GM21423 (cell line): ENCODE measurements around the gene ANKS1B.
A peak's percentile ranks its signal among the peaks of the same experiment; 100 is the strongest.

ENCODE experiments used
- ATAC-seq: cut with Tn5 transposase; IDR thresholded peaks from one replicate; pipeline ENCODE4 v1.9.1; 2021; ENCODE audit warnings: mild to moderate bottlenecking, moderate library complexity; ENCODE audit not compliant: unreplicated experiment

Gene ANKS1B

DNA sequence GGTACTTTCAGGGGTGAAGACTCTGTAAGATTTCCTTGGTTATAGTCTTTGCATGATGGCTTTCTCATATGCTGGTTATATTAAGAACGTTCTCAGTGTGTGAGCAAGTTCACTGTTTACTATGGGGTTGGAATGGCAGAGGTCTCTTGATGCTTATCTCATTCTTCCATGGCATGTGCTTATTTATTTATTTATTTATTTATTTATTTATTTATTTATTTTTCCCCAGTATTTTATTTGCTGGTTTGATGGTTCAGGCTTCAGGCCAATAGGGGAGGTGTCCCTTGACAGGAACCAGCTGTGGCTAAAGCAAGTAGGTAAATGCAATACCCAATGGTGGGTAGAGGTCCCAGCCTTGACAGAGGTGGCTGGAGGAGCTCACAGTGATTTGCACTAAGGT, 498.5 kb downstream of the ANKS1B start:
- no peak for ATAC-seq

DNA sequence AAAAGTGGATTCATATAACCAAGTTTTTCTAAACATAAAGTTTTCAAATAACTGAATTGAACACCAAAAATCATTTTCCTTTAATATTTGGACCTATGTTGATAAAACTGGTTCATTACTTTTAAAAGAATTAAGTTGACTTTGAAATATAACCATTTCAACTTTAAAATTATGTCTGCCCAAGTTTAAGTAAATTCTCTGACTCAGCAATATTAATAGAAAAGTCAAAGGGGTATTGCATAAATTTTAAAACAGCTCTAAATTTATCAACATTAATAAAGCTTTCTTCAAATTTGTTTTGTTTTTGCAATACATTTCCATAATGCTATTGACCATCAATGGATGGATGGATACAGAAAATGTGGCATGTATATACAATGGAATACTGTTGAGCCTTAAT, 505.6 kb downstream of the ANKS1B start:
- no peak for ATAC-seq

DNA sequence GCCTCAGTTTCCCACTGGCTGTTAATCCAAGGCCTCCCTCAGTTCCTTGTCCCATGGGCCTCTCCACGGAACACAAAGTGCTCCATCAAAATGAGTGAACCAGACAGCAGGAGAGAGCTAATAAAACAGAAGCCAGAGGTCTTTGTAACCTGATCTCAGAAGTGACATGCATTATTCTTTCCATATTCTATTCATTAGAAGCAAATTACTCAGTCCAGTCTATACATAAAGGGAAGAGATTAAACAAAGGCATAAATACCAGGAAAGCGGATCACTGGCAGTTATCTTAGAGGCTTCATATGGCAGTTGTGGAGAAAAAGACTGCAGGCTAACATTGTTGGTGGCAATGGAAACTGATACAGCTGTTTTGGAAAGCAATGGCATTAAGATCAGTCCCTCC, 507.8 kb downstream of the ANKS1B start:
- ATAC-seq, result no peak

DNA sequence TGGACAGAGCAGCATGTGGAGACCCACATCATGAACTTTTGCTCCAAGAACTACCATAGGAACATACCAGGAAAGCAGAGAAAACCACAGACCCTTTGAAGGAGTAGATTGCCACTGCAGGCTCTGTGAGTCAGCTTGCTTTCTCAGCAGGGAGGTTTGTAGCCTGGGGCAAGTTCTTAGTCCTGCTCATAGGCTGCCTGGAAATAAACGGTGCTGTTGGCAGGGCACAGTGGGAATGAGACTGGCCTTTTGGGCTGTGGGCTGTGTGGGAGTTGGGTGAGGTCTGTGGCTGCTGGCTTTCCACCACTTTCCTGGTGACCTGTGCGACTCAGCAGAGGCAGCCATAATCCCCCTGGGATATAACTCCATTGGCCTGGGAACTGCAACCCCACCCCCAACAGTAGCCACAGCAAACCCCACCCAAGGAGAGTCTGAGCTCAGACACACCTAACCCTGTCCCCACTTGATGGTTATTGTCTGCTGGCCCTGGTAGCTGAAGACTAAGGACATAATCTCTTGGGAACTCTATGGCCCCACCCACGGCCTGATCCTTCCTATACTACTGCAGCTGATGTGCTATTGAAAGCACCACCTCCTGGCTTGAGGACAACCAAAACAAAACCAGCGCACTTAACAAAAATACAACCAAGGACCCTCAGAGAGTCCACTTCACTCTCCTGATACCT, 529.2 kb downstream of the ANKS1B start:
- ATAC-seq, result no peak

DNA sequence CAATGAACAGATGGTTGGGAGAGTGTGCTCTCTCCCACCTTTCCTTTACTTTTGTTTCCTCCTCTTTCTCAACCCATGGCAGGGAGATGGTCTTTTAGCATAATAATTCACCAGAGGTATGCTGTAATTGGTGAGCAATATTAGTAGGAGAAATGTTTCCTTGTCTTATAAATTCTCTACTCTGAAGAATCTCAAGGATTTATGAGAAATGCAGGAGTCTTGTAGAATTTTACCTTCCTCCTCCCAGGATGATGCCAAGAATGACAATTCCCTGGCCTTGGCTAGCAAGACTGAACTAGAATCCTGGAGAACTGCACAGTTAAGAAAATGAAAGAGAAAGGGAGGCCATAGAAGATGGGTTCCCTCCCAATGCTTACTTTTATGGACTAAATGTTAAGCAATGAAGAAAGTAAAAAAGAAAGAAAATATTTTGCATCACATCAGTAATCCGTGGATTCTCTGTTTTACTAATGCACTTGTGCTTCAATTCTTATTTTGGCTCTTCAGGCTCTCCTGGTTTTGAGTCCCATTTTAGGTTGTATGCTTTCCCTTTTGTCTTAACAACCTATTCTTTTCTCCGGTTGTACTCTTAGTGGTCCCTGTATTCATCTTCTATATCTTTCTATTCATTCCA, 530.1 kb downstream of the ANKS1B start:
- ATAC-seq, result peak; percentile 4

DNA sequence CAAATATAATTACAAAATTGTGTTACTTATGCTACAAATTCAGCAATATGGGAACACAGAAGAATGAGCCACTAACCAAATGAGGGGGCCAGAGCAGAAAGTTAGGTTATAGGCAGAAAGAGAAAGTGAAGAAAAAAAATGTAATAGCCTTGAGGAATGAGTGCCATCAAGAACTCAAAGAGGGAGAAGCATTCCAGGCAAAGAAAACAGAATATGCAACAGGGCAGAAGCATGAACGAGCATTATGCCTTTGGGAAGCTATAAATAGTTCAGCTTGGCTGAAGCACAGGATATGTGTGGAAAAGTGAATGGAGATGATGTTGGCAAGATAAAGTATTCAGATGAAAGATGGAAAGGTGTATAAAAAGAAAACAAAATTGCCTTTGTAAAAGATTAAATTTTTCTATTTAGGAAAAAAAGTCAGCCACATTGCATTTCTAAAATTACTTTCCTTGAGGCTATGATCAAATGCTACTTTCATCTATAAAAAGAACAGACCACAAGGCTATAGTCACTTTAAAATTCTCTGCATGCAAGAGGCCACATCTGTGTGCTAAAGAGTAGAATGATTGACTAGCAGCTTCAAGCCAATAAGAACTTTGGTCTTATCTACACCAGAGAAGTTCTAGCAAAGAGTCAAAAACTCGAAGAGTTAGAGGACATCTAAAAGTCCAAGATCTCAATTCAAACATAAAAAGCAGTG, 530.7 kb downstream of the ANKS1B start:
- peak; percentile 57 for ATAC-seq

DNA sequence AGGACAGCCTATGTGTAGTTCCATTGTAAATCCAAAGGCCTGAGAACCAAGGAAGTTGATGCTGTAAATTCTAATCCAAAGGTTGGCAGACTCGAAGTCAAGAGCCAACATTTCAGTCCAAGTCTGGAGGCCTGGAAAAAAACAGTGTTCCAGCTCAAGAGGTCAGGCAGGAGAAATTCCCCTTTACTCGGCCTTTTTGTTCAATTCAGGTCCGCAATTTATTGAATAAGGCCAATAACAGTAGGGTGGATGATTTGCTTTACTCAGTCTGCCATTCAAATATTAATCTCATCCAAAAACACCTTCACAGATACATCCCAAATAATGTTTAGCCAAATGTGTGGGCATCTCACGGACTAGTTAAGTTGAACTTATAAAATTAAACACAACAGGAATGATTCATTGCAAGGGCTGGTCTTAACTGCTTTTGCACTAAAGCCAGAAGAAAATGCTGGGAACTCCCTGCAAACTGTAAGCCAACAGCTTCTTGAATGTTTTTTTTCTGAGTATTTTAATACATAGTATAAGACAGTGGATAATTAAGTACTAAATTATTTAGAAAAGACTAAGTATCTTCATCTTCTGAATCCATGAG, 534.6 kb downstream of the ANKS1B start:
- ATAC-seq, result no peak

DNA sequence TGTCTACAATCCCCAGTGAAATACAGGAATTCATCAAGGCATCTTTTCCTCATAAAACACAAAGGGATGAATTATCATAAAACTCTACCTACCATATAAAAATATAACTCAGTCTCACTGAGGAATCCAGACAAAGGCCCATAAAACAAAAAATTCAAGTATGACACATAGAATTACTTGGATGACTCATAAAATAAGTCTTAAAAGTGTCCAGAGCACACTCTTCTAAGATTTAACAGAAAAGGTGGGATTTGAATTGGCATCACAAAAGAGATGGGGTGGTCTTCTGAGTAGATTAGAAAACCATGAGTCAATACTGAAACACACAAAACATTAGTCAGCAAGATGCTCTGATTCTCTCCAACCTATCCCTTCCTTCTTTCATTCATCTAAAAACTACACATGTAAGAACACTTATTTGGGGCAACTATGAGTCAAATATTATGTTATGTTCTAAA, 539.8 kb downstream of the ANKS1B start:
- no peak for ATAC-seq

DNA sequence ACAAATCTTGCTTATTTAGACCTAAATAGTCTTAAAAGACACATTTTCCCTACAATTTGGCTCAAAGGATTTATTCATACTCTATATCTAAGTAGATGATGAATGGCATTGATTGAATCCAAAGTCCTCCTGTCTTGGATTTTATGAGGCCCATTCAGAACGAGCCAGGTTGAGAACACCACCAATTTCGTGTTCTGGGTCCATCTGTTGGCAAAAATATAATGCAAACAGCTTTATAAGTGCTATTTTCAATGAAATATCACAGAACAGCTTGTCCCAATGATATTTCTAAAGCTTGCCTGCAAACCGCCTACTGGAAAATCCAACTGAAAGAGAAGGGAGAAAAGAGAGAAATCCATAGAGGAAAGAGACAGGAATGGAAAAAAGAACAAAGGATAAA, 542.0 kb downstream of the ANKS1B start:
- no peak for ATAC-seq

DNA sequence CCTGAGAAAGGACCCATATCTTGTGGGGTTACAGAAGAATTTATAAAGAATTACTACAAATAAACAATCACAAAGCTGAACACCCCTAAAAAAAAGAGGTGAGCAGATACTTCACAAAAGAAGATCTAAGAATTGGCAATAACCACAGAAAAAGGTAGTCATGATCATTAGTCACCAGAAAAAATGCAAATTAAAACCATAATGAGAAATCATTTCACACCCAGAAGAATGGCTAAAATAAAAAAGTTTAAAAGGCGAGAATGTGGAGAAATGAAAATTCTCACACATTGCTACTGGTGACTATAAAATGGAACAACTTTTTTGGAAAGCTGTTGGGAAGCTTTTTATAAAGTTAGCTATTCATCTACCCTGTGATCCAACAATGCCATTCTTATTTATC, 545.3 kb downstream of the ANKS1B start:
- no peak for ATAC-seq

DNA sequence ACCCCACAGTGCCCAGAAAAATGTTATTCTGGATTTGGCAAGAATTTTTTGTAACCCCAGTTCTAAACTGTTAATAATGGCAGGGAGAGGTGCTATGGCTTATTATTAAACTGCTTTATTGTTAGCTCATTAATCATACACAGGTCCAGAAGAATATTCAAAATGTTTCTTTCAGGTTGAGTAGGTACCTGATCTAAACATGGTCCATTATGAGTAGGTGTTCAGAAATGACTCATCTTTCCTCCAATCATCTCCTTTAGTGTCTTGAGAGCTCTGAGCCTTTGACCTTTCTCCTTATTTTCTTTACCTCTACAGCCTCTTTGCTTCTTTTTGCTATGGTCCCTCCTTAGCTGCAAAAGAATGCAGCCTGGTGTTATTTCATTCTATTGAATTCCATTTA, 548.2 kb downstream of the ANKS1B start:
- peak; percentile 99 for ATAC-seq

DNA sequence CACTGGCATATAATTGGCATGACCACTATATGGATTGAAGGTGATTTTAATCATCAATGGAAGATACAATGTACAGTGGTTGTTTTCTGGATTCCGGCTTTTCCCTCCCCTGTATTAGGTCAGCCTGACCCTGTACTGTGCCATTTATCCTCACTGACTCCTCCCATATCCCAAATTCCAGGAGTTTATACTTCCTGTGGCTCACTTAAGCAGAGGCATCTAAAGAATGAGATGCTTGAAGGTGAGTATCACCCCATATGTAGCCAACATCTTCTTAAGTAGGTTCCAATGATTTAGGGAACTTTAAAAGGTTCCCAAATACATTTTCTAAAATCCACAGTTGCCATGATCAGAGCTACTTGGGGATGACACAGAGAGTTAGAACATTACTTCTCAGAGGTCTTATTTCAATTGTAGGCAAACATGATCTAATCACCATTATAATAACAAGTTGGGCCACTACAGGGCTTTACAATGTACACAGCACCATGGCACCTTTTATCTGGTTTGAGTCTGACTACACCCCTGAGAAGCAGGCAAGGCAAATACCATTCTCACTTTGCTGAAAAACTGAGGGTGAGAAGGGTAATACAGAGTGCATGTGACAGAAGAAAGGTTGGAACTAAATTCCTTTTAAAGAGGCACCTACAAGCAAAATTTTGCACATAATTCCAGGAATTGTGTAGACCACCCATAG, 549.5 kb downstream of the ANKS1B start:
- no peak for ATAC-seq

DNA sequence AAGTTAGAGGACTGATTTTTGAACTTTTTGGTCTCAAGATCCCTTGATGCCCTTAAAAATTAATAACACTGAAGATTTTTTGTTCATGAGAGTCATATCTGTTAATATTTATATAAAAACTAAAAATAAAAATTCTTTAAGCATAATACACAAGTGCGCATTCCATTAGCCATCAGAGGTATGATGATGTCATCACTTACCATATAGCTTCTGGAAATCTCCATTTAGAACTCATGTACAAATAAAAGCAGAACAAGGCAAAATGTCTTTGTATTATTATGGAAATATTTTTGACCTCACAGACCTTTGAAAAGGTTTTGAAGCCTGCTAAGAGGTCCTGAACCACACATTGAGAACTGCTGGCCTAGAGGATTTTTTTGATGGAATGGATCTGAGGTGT, 551.6 kb downstream of the ANKS1B start:
- ATAC-seq, result no peak

DNA sequence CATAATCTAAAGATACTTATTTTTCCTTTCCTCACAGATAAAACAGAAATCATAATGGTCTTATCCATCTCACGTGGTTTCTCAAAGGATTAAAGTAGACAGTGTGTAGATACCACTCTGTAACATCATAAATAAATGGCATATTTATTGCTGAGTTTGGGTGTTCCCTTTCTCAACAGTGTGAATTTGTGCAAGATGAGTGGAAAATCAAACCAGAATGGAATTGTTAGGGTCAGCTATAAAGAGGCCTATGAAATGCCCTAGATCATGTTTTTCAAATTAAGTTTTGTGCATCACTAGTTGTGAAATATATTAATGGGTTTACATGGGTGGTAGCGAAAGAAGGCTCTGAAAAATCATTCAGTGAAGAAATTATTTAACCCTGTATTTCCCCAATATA, 553.5 kb downstream of the ANKS1B start:
- no peak for ATAC-seq

DNA sequence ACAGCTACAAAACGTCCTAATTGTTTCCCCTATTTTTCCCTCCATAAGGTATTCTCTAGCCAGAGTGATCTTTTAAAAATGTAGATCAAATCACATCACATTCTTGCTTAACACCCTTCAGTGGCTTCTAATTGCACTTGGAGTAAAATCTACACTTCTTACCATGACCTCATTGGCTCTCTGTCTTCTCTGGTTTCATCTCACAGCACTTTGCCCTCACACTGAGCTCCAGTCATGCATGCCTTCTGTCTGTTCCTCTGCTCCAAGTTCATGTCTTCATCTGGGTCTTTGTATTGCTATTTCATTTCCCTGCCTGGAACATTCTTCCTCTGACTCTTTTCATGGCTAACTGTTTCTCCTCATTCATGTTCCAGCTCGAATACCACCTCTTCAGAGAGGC, 557.6 kb downstream of the ANKS1B start:
- ATAC-seq, result peak; percentile 70

DNA sequence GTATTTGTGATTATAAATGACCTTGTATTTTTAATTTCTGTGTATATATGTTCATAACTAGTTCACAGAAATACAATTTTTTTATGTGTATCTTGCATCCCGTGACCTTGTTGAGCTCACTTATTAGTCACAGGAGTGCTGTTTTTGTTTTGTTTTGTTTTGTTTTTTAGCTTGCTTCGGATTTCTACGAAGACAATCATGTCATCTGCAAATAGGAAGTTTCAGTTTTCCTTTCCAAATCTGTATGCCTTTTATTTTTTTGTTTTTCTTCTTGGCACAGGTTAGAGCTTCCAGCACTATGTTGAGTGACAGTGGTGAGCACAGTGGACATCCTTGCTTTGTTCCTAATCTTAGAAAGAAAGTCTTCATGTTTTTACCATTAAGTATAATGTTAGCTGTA, 566.4 kb downstream of the ANKS1B start:
- ATAC-seq, result peak; percentile 48

DNA sequence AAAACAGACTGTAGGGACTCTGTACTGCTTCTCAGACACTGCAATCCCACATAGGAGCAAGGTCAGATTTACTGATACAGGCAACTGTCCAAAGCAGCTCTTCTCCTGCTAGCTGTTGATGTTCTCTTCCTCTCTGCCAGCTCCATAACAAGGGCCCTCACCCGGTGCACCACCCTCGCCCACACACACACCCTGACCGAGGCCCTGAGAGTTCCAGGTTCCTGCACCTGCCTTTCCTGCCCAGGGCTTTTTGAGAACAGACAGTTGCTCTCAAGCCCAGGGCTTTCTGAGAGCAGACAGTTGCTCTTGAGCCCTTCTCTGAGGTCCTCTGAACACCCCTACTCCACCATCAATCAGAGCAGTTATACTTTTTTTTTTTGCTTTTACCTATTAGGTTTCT, 571.0 kb downstream of the ANKS1B start:
- no peak for ATAC-seq

DNA sequence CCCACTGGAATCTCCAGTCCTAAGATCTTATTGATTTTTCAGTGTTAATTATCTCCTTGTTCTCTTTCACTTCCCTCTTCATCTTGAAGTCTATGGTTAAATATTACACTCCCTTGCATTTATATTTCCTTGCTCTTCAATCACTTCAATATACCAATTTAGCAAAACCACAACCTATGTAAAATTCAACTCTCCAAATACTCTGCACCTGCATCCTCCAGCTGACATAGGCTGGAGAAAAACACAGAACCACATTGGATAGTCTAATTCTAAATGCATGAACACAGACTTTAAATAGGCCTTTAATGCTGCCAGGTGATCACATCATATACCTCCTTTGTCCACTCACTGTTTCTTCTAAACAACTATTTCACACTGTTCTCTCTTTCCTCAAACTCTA, 591.0 kb downstream of the ANKS1B start:
- ATAC-seq, result peak; percentile 86

DNA sequence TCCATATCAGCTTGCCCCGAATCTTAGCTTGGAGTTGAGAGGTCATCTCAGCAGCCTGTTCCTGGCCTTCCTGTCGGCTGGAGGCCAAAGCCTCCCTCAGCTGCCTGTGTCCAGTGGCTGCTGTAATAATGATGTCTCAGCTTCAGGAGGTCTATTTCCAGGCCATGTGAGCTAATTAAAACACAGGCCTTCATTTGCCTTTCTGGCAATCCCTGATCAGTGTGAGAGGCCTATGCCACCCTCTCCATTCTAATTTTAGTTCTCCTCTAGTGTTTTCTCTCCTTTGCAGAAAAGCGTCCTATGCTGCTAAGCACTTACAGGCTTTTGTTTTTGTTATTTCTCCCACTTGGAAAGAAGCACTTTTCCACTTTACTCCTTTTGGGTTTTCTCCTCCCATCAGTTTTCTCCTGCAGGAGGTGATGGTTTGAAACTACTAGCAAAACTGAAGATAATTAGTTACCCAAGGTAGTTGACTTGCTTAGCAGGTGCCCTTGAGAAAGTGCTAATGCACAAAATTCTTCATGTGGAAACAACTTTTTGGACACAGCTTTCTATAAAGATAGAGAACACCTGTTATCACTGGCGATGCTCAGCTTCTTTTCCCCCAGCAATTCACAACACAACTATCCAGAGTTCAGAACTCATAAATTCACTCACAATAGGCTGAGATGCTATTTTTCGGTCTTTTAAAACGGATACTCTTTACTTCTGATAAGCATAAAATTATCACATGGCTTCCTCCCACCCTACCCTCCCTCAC, 592.5 kb downstream of the ANKS1B start:
- no peak for ATAC-seq

DNA sequence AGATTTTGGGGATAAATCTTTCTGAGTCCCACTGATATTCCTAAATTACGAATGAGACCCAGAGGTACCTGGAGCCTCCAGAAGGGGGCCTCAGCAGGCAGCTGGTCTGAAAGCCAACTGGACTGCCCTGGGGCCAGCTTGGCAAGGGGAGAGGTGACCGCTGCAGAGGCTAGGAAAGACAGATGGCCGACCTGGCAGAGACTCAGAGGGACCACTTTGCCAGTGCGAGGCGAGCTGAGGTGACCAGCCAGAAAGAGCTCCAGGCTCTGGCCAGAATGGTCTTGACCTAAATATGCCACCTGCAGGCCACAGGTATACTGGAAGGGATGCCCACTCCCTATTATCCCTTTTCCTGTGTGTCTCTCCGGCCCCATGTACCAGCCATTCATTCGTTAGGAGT, 594.0 kb downstream of the ANKS1B start:
- ATAC-seq, result no peak
